PFSK-1 (cell line): ENCODE results near the gene RGS3.

ENCODE experiments used
- FOXP2 ChIP-seq: optimal IDR thresholded peaks from 2 replicates; pipeline ENCODE3; 2011; ENCODE audit warnings: borderline replicate concordance, control low read depth, inconsistent platforms; ENCODE audit not compliant: insufficient read depth; ENCODE audit errors: extremely low read length, extremely low read depth
- POLR2AphosphoS5 ChIP-seq: IDR thresholded peaks from 2 replicates; pipeline ENCODE4 v1.6.1; 2012; ENCODE audit warnings: low read depth, mild to moderate bottlenecking, control low read depth, low read length, moderate library complexity
- REST ChIP-seq, 2 experiments: IDR thresholded peaks; 2 replicates each; pipeline versions ENCODE4 v1.6.1 to v1.8.0; 2011 to 2012; ENCODE audit warnings: low read depth in 2 of 2, low read length in 2 of 2, control low read depth in 1 of 2, inconsistent platforms in 1 of 2, mild to moderate bottlenecking in 1 of 2, moderate library complexity in 1 of 2; ENCODE audit not compliant: insufficient read depth in 1 of 2
- SIN3A ChIP-seq: IDR thresholded peaks from 2 replicates; pipeline ENCODE4 v1.6.1; 2012; ENCODE audit warnings: mild to moderate bottlenecking, low read length, moderate library complexity, borderline replicate concordance; ENCODE audit not compliant: insufficient read depth
- TAF1 ChIP-seq: IDR thresholded peaks from 2 replicates; pipeline ENCODE4 v1.6.1; 2012; ENCODE audit warnings: low read length, control low read depth, borderline replicate concordance; ENCODE audit not compliant: insufficient read depth

Gene RGS3

GRCh38 chr9:113601656-113602055 lies 138.1 kb downstream of the RGS3 start:
- TF ChIP-seq SIN3A (no peak), REST (IDR thresholded peaks at IDR 0.05; ENCODE audit: insufficient read depth in 1 of 2, low read depth in 2 of 2, low read length in 2 of 2) (no peak), TAF1 (no peak), FOXP2 (no peak), POLR2AphosphoS5 (no peak)

- TF ChIP-seq TAF1 (no peak), SIN3A (no peak), REST (IDR thresholded peaks at IDR 0.05; ENCODE audit: insufficient read depth in 1 of 2, low read depth in 2 of 2, low read length in 2 of 2) (no peak), POLR2AphosphoS5 (no peak), FOXP2 (no peak)
These were observed 138.9 kb downstream of the RGS3 start for GRCh38 chr9:113602126-113603047.

GRCh38 chr9:113603048-113603375 lies 139.5 kb downstream of the RGS3 start:
- TF ChIP-seq POLR2AphosphoS5 (no peak), TAF1 (no peak), REST (IDR thresholded peaks at IDR 0.05; ENCODE audit: insufficient read depth in 1 of 2, low read depth in 2 of 2, low read length in 2 of 2) (no peak), FOXP2 (no peak), SIN3A (no peak)

- no peak for TF ChIP-seq REST (IDR thresholded peaks at IDR 0.05; ENCODE audit: insufficient read depth in 1 of 2, low read depth in 2 of 2, low read length in 2 of 2)
- no peak for TF ChIP-seq FOXP2
- TF ChIP-seq TAF1, result no peak
- TF ChIP-seq POLR2AphosphoS5, result no peak
- TF ChIP-seq SIN3A, result no peak
These were observed 140.2 kb downstream of the RGS3 start for GRCh38 chr9:113603773-113604172.
